Measurements from ENCODE around the gene BAD. TPM values are rescaled to one million over a fixed set of nuclear protein-coding genes. Genes with fewer than 3 reads are reported as not detected.

Gene BAD
- total and polyA plus RNA-seq, 10 donors: 27.0 to 67.3 (median 40.4) TPM

DNA sequence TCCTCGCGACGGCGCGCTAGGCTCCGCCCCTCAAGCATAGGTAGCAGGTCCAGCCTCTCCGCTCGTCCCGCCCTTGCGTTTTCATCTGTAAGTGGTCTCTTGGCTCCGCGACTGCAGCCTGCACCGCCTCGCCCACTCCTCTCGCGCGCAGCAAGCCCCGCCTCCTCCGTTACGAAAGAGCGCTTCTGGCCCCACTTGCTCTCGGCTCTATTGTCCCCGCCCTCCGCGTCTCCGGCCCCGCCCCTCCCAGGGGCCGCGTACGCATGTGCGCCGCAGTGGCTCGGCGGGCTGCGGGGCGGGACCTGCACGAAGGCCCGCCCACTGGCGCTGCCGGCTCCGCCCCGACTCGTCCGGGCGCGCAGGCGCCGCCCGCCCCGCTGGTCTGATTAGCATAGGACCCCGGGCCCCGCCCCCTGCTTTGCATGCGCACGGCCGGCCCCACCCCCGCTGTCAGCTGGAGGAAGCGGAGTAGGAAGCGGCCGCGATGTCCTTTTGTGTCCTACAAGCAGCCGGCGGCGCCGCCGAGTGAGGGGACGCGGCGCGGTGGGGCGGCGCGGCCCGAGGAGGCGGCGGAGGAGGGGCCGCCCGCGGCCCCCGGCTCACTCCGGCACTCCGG lies 20.7 kb upstream of the BAD start, which contains the start of gene ESRRA:
TSS of gene ESRRA (plus strand) at position 450 of the 616 bp plus-strand sequence. CDS start 1,656 bp downstream, outside the sequence.
- Histone ChIP-seq H3K9me3 (no peaks in the 10 kb centered on the region), H3K36me3 (peaks cover 0 to 32% (median 0%) of the 10 kb centered on the region in 6 donors), H3K4me1 (peaks cover 30 to 70% (median 35%) of the 10 kb centered on the region in 6 donors), H3K27ac (peak within 1 kb of the TSS; percentile 81 to 98 (median 94)), H3K27me3 (replicated peaks in 1 of 7) (peaks cover 0 to 24% (median 12%) of the 10 kb centered on the region in 7 donors), H3K4me3 (peak within 1 kb of the TSS; percentile 70 to 91 (median 80))
- intact Hi-C loops (cut with DNase I; ENCODE audit: low total_unique reads): no loop called here
- WGBS, 5 donors: 1% methylated on average over 27 to 81 of the region's 81 CpGs
- TF ChIP-seq, protein P1, sequence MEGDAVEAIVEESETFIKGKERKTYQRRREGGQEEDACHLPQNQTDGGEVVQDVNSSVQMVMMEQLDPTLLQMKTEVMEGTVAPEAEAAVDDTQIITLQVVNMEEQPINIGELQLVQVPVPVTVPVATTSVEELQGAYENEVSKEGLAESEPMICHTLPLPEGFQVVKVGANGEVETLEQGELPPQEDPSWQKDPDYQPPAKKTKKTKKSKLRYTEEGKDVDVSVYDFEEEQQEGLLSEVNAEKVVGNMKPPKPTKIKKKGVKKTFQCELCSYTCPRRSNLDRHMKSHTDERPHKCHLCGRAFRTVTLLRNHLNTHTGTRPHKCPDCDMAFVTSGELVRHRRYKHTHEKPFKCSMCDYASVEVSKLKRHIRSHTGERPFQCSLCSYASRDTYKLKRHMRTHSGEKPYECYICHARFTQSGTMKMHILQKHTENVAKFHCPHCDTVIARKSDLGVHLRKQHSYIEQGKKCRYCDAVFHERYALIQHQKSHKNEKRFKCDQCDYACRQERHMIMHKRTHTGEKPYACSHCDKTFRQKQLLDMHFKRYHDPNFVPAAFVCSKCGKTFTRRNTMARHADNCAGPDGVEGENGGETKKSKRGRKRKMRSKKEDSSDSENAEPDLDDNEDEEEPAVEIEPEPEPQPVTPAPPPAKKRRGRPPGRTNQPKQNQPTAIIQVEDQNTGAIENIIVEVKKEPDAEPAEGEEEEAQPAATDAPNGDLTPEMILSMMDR (IDR thresholded peaks at IDR 0.05 in 8 of 11, conservative IDR thresholded peaks at IDR 0.05 in 3 of 11): no peak
- TF ChIP-seq POLR2AphosphoS5 (IDR thresholded peaks at IDR 0.05): peak; percentile 90
- TF ChIP-seq POLR2A (IDR thresholded peaks at IDR 0.05): peak in 1 of 3 donors; percentile 69
- DNase-seq: peak; percentile 100

DNA sequence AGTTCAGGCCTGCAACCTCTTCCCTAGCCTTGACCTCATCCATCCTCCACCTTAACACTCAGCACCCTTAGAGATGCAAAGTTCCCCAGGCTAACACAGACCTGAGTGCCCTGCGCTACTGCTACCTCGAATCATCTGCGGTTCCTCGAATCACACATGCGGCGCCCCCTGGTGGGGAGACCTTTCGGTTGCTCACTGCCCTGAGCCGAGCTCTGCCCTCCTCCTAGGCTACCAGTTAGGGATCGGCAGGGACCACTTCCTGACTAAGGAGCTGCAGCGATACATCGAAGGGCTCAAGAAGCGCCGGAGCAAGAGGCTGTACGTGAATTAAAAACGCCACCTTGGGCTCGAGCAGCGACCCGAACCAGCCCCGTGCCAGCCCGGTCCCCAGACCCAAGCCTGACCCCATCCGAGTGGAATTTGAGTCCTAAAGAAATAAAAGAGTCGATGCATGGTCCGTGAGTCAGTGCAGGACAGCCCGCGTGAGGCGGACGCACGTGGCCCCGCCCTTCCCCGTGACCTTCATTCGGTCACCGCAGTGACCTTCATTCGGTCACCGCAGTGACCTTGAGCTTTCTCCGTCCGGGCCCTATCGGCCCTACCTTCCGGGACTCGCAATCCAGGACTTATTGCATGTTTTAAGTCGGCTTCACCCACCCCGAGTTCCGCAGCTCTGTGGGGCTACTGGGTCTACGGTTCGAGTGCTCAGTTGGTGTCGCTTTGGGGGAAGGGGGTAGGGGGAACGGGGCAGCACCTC lies 20.0 kb upstream of the BAD start:
- Histone ChIP-seq H3K9me3 (no peaks in the 10 kb centered on the region), H3K4me3 (peak overlapping the region; percentile 28 to 91 (median 78)), H3K27me3 (replicated peaks in 1 of 7) (peaks cover 3 to 31% (median 19%) of the 10 kb centered on the region in 7 donors), H3K36me3 (peaks cover 0 to 26% (median 0%) of the 10 kb centered on the region in 6 donors), H3K27ac (peak overlapping the region; percentile 71 to 98 (median 94)), H3K4me1 (peaks cover 37 to 72% (median 42%) of the 10 kb centered on the region in 6 donors)
- WGBS, 5 donors: 0 to 1% (median 1%) methylated on average over 37 to 46 of the region's 46 CpGs
- intact Hi-C loops (cut with DNase I; ENCODE audit: low total_unique reads): loop anchor here (5.0 kb wide), 1 partner anchor 102 kb away; no protein-coding TSS in a partner anchor
- DNase-seq: peak; percentile 98
- TF ChIP-seq, protein P1 (IDR thresholded peaks at IDR 0.05 in 8 of 11, conservative IDR thresholded peaks at IDR 0.05 in 3 of 11): peak; percentile 80 to 96 (median 92)
- TF ChIP-seq POLR2AphosphoS5 (IDR thresholded peaks at IDR 0.05): peak; percentile 28 to 69 (median 52)
- TF ChIP-seq POLR2A (IDR thresholded peaks at IDR 0.05): peak in 1 of 3 donors; percentile 22

DNA sequence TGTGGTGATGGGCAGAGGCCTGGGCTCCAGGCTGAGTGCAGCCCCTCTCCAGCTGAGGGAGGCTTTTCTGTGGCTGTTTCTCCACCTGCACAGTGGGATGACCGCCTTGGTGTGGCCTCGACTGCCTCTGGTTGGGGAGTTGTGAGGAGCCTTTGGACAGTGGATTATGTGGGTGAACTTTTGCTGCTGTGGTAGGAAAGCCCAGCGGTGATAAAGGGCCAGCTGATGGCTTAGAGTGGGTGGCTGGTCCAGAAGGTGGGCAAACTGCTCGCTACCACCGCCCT lies 19.5 kb upstream of the BAD start:
- WGBS, 5 donors: 35 to 55% (median 48%) methylated on average over 5 of the region's 5 CpGs; no CpG with 5 or more reads in 1 of the 5 donors
- Histone ChIP-seq H3K36me3 (peaks cover 0 to 20% (median 0%) of the 10 kb centered on the region in 6 donors), H3K4me1 (peaks cover 42 to 72% (median 47%) of the 10 kb centered on the region in 6 donors), H3K9me3 (no peaks in the 10 kb centered on the region), H3K27me3 (replicated peaks in 1 of 7) (peaks cover 3 to 36% (median 24%) of the 10 kb centered on the region in 7 donors), H3K4me3 (peak overlapping the region in 6 of 8 donors; percentile 52 to 91 (median 83)), H3K27ac (peak overlapping the region; percentile 71 to 98 (median 94))
- no peak for DNase-seq
- TF ChIP-seq, protein P1 (IDR thresholded peaks at IDR 0.05 in 8 of 11, conservative IDR thresholded peaks at IDR 0.05 in 3 of 11): no peak
- TF ChIP-seq POLR2A (IDR thresholded peaks at IDR 0.05): no peak
- intact Hi-C loops (cut with DNase I; ENCODE audit: low total_unique reads): loop anchor here (5.0 kb wide), 1 partner anchor 102 kb away; no protein-coding TSS in a partner anchor

Measured in spleen (tissue), 11 donors.